Retinal pigment epithelial cell (primary cell): ENCODE measurements around the gene OLIG3.

Experiments used
- DNase-seq: peaks from one replicate; pipeline ENCODE4 v3.0.0-alpha.2; 2010; ENCODE audit warnings: low read depth
- H3K4me3 ChIP-seq: 2 replicates; pipeline ENCODE4 v1.5.1; 2011; ENCODE audit warnings: mild to moderate bottlenecking, low read length, control low read depth, moderate library complexity
- CTCF ChIP-seq: conservative IDR thresholded peaks from 2 replicates; pipeline ENCODE4 v1.5.1; 2011; ENCODE audit warnings: low read depth, low read length, control low read depth, inconsistent platforms

OLIG3 gene

GRCh38 chr6:137530404-137530803 lies 36.2 kb upstream of the OLIG3 start:
- DNase-seq = no peak
- H3K4me3 ChIP-seq = no peak overlapping the region
- no peak for TF ChIP-seq CTCF

- no peak overlapping the region for H3K4me3 ChIP-seq
- TF ChIP-seq CTCF = no peak
- no peak for DNase-seq
These were observed 28.6 kb upstream of the OLIG3 start for GRCh38 chr6:137522831-137523230.

- no peak for TF ChIP-seq CTCF
- DNase-seq = no peak
These were observed 28.1 kb upstream of the OLIG3 start for GRCh38 chr6:137522198-137522798.

GRCh38 chr6:137520520-137520919 lies 26.3 kb upstream of the OLIG3 start:
- no peak for TF ChIP-seq CTCF
- no peak overlapping the region for H3K4me3 ChIP-seq
- DNase-seq = no peak

More at GRCh38 chr6:137522198-137522798, 28.1 kb upstream of the OLIG3 start:
- no peak overlapping the region for H3K4me3 ChIP-seq

- TF ChIP-seq CTCF = no peak
- DNase-seq = no peak
These were observed 25.5 kb upstream of the OLIG3 start for GRCh38 chr6:137519629-137520176.

GRCh38 chr6:137518386-137518983 lies 24.3 kb upstream of the OLIG3 start:
- no peak overlapping the region for H3K4me3 ChIP-seq
- no peak for DNase-seq
- TF ChIP-seq CTCF = no peak

More at GRCh38 chr6:137519629-137520176, 25.5 kb upstream of the OLIG3 start:
- no peak overlapping the region for H3K4me3 ChIP-seq

GRCh38 chr6:137514418-137514817 lies 20.2 kb upstream of the OLIG3 start:
- no peak for DNase-seq
- no peak overlapping the region for H3K4me3 ChIP-seq
- TF ChIP-seq CTCF = no peak
